OCI-LY3 (cell line): ENCODE data around the gene MGMT.

Source experiments
- H2AFZ ChIP-seq: fragments of 200-600, 300-600 bp; shearing (Covaris generic); 2 replicates; pipeline ENCODE4 v1.6.0; 2014; ENCODE audit warnings: antibody characterized with exemption, low read depth, low read length
- H3K27ac ChIP-seq: fragments of 200-600, 300-600 bp; sonication (generic); 2 replicates; pipeline ENCODE4 v1.5.1; 2014; ENCODE audit warnings: mild to moderate bottlenecking, low read length, moderate library complexity, mixed read lengths
- H3K27me3 ChIP-seq: fragments of 200-600, 300-600 bp; sonication (generic); 2 replicates; pipeline ENCODE4 v1.6.1; 2014; ENCODE audit warnings: low read depth, low read length, mixed read lengths
- H3K36me3 ChIP-seq: fragments of 200-600, 300-600 bp; sonication (generic); replicated peaks from 2 replicates; pipeline ENCODE3; 2014; ENCODE audit warnings: low read depth, low read length, mixed read lengths
- H3K4me1 ChIP-seq: fragments of 300-600, 200-600 bp; sonication (generic); 2 replicates; pipeline ENCODE4 v1.6.1; 2014; ENCODE audit warnings: low read length, mixed read lengths
- H3K4me2 ChIP-seq: fragments of 200-600, 300-600 bp; sonication (generic); 2 replicates; pipeline ENCODE4 v1.6.1; 2014; ENCODE audit warnings: low read length, mixed read lengths
- H3K4me3 ChIP-seq: fragments of 300-600, 200-600 bp; sonication (generic); 2 replicates; pipeline ENCODE4 v1.5.1; 2014; ENCODE audit warnings: antibody characterized with exemption, mild to moderate bottlenecking, low read length, moderate library complexity
- H3K79me2 ChIP-seq: fragments of 300-600, 200-600 bp; shearing (Covaris generic); 2 replicates; pipeline ENCODE4 v1.6.1; 2014; ENCODE audit warnings: mild to moderate bottlenecking, low read length, mixed read lengths
- H3K9ac ChIP-seq: fragments of 300-600, 200-600 bp; shearing (Covaris generic); 2 replicates; pipeline ENCODE4 v1.6.0; 2014; ENCODE audit warnings: mild to moderate bottlenecking, low read length, moderate library complexity
- H3K9me3 ChIP-seq: fragments of 200-600, 300-600 bp; shearing (Covaris generic); 2 replicates; pipeline ENCODE4 v1.6.1; 2014; ENCODE audit warnings: low read length, mixed read lengths; ENCODE audit not compliant: insufficient read depth
- H4K20me1 ChIP-seq: fragments of 200-600, 300-600 bp; sonication (generic); 2 replicates; pipeline ENCODE4 v1.6.1; 2016; ENCODE audit warnings: low read length, mixed read lengths; ENCODE audit not compliant: insufficient read depth
- EZH2phosphoT487 ChIP-seq: fragments of 200-600 bp; shearing (Covaris generic); IDR thresholded peaks from 2 replicates; pipeline ENCODE4 v1.6.1; 2018; ENCODE audit warnings: antibody characterized with exemption, mixed run types, low read depth
- TF ChIP-seq, protein P1 (sequence below): fragments of 200-600, 300-600 bp; sonication (generic); IDR thresholded peaks from 2 replicates; pipeline ENCODE4 v1.5.1; 2014; ENCODE audit warnings: antibody characterized with exemption, low read length, low read depth

The MGMT gene

DNA sequence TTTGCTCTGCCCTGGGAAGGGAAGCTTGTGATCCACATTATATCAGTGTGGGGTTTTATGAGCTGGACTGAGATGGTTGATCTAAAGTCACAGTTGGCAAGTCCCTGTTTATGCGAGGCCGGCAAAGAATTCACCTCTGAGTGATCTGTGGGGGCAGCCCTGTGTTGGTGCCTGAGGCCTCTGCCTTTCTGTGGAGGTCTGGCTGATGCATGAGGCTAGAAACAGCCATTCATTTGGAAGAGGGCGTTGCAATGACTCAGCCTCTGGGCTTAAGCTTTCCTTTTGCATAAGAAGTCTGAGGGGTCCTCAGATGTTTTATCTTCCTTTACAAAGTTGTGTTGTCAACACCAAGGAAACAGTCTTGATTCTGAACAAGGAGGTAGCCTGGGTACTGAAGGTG is 126.9 kb downstream of the MGMT start:
- Histone ChIP-seq H3K27me3 (no peaks in the 10 kb centered on the region), H3K4me2 (no peak overlapping the region), H3K27ac (no peak overlapping the region), H3K79me2 (no peaks in the 10 kb centered on the region), H3K9ac (no peak overlapping the region), H3K36me3 (no peaks in the 10 kb centered on the region), H3K9me3 (no peaks in the 10 kb centered on the region), H3K4me3 (no peak overlapping the region), H4K20me1 (no peaks in the 10 kb centered on the region), H3K4me1 (no peaks in the 10 kb centered on the region), H2AFZ (no peak overlapping the region)
- TF ChIP-seq, protein P1, sequence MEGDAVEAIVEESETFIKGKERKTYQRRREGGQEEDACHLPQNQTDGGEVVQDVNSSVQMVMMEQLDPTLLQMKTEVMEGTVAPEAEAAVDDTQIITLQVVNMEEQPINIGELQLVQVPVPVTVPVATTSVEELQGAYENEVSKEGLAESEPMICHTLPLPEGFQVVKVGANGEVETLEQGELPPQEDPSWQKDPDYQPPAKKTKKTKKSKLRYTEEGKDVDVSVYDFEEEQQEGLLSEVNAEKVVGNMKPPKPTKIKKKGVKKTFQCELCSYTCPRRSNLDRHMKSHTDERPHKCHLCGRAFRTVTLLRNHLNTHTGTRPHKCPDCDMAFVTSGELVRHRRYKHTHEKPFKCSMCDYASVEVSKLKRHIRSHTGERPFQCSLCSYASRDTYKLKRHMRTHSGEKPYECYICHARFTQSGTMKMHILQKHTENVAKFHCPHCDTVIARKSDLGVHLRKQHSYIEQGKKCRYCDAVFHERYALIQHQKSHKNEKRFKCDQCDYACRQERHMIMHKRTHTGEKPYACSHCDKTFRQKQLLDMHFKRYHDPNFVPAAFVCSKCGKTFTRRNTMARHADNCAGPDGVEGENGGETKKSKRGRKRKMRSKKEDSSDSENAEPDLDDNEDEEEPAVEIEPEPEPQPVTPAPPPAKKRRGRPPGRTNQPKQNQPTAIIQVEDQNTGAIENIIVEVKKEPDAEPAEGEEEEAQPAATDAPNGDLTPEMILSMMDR, result no peak
- no peak for TF ChIP-seq EZH2phosphoT487

DNA sequence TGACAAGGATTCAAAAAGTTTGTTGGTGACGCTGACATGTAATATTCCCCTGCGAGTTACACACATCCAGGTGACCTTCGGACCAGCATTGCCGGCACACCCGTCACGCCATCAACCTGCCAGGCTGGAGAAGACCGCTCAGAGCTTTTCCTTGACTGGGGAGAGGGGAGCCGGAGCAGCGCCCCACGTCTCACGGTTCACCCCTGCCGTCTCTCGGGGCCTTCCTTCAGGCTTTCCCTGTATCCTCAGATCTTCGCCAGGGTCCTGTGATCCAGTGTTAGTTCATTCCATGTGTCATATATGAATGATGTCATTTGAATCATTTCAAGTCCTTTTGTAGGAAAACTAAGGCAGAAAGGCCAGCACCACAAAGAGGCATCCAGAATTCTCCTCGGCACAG is 127.8 kb downstream of the MGMT start:
- Histone ChIP-seq H2AFZ (no peak overlapping the region), H3K27ac (no peak overlapping the region), H3K27me3 (no peaks in the 10 kb centered on the region), H3K9me3 (no peaks in the 10 kb centered on the region), H3K4me3 (no peak overlapping the region), H3K36me3 (no peaks in the 10 kb centered on the region), H3K4me1 (no peaks in the 10 kb centered on the region), H3K79me2 (no peaks in the 10 kb centered on the region), H4K20me1 (no peaks in the 10 kb centered on the region), H3K4me2 (no peak overlapping the region), H3K9ac (no peak overlapping the region)
- TF ChIP-seq, protein P1, result no peak
- TF ChIP-seq EZH2phosphoT487, result no peak

DNA sequence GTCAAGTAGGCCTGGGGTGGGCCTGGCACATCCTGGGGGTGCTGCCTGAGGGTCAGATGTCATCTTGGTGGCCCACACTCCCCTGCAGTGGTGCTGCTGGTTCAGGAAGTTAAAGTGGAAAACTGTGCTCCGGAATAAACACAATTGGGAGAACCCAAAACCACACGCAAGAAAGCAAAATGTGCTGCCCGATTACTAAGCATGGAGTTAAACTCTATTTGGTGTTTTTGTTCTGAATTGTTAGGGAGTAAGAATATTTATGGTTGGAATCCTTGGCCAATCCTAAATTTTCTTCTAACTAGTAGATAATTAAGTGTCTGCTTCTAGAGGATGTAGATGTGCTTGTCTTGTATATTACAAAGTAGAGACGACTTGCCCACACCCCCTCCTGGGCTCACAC is 131.4 kb downstream of the MGMT start:
- TF ChIP-seq, protein P1, result no peak
- no peak for TF ChIP-seq EZH2phosphoT487

DNA sequence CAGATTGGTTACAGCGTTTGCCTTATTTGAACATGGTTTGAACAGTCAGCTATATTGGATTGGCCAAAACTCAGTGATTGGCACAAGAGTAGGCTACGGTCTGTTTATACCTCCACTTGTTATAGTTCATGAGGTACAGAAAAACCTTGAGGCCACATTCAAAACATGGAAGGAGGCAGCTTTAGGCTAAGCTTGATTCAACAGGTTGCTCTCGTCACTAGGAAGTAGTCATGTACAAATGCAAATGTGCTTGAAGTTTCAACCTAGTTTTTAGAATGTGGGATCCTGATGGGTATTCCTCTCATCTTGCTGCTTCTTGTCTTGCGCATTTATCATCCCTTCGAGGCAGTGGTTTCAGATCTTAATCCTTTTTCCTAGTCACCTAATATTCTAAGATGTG is 132.1 kb downstream of the MGMT start:
- Histone ChIP-seq H3K4me3 (no peak overlapping the region), H3K4me1 (no peaks in the 10 kb centered on the region), H4K20me1 (no peaks in the 10 kb centered on the region), H3K36me3 (no peaks in the 10 kb centered on the region), H3K27ac (no peak overlapping the region), H3K9me3 (no peaks in the 10 kb centered on the region), H3K79me2 (no peaks in the 10 kb centered on the region), H2AFZ (no peak overlapping the region), H3K27me3 (no peaks in the 10 kb centered on the region), H3K9ac (no peak overlapping the region), H3K4me2 (no peak overlapping the region)
- TF ChIP-seq EZH2phosphoT487, result no peak
- TF ChIP-seq, protein P1, result no peak

More for the DNA sequence above, 131.4 kb downstream of the MGMT start:
- no peak overlapping the region for H2AFZ ChIP-seq
- H4K20me1 ChIP-seq, result no peaks in the 10 kb centered on the region
- no peaks in the 10 kb centered on the region for H3K27me3 ChIP-seq
- no peaks in the 10 kb centered on the region for H3K79me2 ChIP-seq
- no peaks in the 10 kb centered on the region for H3K36me3 ChIP-seq
- H3K9ac ChIP-seq, result no peak overlapping the region
- no peak overlapping the region for H3K4me2 ChIP-seq
- no peaks in the 10 kb centered on the region for H3K4me1 ChIP-seq
- no peak overlapping the region for H3K27ac ChIP-seq
- H3K9me3 ChIP-seq, result no peaks in the 10 kb centered on the region
- no peak overlapping the region for H3K4me3 ChIP-seq
